Chondrocyte (in vitro differentiated cells): ENCODE data around the gene TTLL11. TPM values are rescaled to one million over a fixed set of nuclear protein-coding genes. Genes with fewer than 3 reads are reported as not detected.
"Not testable (repeated sequence)": the region's sequence is repeated elsewhere in the genome, so short reads cannot be mapped to it uniquely, and the experiment has no call there.

ENCODE experiments used
- DNase-seq: peaks from one replicate; pipeline ENCODE4 v3.0.0; 2021; ENCODE audit warnings: mixed read lengths, low spot score
- H3K27ac Mint-ChIP-seq: one replicate; pipeline ENCODE4 v1.8.0; 2021; ENCODE audit warnings: mild to moderate bottlenecking, moderate library complexity, mixed read lengths; ENCODE audit not compliant: unreplicated experiment
- H3K27me3 Mint-ChIP-seq: 2 replicates; pipeline ENCODE4 v1.8.0; 2021; ENCODE audit warnings: low read depth, mixed read lengths
- H3K36me3 Mint-ChIP-seq: 2 replicates; pipeline ENCODE4 v1.8.0; 2021; ENCODE audit warnings: low read depth, mixed read lengths
- H3K4me1 Mint-ChIP-seq: 2 replicates; pipeline ENCODE4 v1.8.0; 2021; ENCODE audit warnings: low read depth, mild to moderate bottlenecking, mixed read lengths
- H3K4me3 Mint-ChIP-seq: one replicate; pipeline ENCODE4 v1.8.0; 2021; ENCODE audit warnings: mild to moderate bottlenecking, moderate library complexity, mixed read lengths; ENCODE audit not compliant: unreplicated experiment
- H3K9me3 Mint-ChIP-seq: 2 replicates; pipeline ENCODE4 v1.8.0; 2021; ENCODE audit warnings: low read depth, mixed read lengths
- CTCF ChIP-seq: fragments of 200-600 bp; sonication (generic); IDR thresholded peaks from 2 replicates; pipeline ENCODE4 v1.5.0; 2021; ENCODE audit warnings: antibody characterized with exemption, mild to moderate bottlenecking, moderate library complexity
- total RNA-seq: library from RNA; stranded (reverse); gene quantifications from 3 replicates; pipeline ENCODE4 v1.2.1, GENCODE V29; 2021

The TTLL11 gene
- total RNA-seq, 1 donor from 2014 or later = 9.1 TPM

DNA sequence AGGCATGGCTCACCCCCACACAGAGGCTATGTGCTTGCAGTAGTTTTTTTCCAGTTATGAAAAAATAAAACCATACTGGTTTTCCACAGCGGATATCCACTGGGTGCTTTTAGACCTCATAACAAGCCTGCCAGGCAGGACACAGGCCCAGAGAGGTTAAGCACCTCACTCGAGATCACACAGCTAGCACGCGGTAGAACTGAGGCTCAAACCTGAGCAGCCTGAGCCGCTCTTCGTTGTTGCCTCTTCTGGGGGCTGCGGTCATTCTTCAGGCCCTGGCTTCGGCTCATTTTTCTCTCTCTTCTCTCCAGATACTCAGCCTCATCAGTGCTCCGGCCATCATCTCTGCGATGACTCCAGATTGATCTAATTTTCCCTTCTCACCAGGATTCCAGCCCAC lies 196.0 kb downstream of the TTLL11 start:
- H3K27me3 Mint-ChIP-seq = no peaks in the 10 kb centered on the region
- H3K4me3 Mint-ChIP-seq = no peak overlapping the region
- H3K27ac Mint-ChIP-seq = no peak overlapping the region
- TF ChIP-seq CTCF = no peak
- no peaks in the 10 kb centered on the region for H3K4me1 Mint-ChIP-seq
- no peak for DNase-seq
- H3K36me3 Mint-ChIP-seq = peaks cover 11% of the 10 kb centered on the region
- H3K9me3 Mint-ChIP-seq = peaks cover 11% of the 10 kb centered on the region

DNA sequence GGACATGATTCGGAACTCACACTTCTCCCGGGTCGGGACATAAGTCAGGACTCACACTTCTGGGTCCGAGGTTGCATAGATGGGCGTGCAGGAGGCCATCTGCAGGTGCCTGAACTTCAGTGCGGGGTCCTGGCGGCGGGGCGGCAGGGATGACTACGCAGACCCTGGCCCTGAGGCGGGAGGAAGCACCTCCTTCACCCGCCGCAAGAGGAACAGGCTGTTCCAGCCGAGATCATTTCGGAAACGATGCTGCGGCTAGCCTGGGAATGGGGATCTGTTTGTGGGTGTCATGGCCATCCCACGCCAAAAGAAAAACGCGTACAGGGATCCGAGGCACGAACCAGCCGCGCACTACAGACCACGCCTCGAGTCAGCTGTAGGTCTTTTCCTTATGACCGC lies 196.6 kb downstream of the TTLL11 start:
- H3K36me3 Mint-ChIP-seq = peaks cover 11% of the 10 kb centered on the region
- H3K9me3 Mint-ChIP-seq = peaks cover 11% of the 10 kb centered on the region
- H3K4me1 Mint-ChIP-seq = no peaks in the 10 kb centered on the region
- H3K27me3 Mint-ChIP-seq = no peaks in the 10 kb centered on the region
- no peak for TF ChIP-seq CTCF
- no peak overlapping the region for H3K27ac Mint-ChIP-seq
- no peak for DNase-seq
- no peak overlapping the region for H3K4me3 Mint-ChIP-seq

DNA sequence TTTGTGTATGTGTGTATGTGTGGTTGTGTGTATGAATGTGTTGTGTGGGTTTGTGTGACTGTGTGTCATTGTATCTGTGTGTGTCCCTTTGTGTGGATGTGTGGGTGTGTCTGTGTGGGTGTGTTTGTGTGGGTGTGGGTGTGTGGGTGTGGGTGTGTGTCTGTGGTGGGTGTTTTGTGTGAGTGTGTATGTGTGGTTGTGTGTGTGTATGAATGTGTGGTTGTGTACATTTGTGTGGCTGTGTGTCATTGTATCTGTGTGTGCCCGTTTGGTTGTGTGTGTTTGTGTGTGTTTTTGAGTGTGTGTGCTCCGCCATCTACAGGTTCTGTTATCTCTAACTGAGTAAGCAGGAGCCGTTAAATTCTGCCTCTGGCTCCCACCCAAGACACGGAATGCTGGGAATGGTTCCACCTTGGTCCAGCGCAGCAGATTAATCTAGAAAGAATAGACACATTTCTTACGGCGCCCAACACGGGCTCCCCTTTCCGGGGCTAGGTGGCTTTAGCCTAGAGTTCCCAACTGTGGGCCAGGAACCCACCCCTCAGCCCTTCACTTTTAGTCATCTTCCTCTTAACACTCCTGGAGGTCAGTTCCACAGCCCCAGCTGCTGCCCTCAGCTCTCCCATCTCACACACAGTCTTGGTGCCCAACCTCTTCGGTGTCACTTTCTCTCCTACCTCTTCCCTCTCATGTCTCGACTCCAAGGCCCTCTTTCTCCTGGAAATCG lies 197.1 kb downstream of the TTLL11 start:
- Mint-ChIP-seq H3K27ac (no peak overlapping the region), H3K36me3 (peaks cover 10% of the 10 kb centered on the region), H3K27me3 (no peaks in the 10 kb centered on the region), H3K9me3 (peaks cover 11% of the 10 kb centered on the region), H3K4me3 (no peak overlapping the region), H3K4me1 (no peaks in the 10 kb centered on the region)
- no peak for DNase-seq
- no peak for TF ChIP-seq CTCF

DNA sequence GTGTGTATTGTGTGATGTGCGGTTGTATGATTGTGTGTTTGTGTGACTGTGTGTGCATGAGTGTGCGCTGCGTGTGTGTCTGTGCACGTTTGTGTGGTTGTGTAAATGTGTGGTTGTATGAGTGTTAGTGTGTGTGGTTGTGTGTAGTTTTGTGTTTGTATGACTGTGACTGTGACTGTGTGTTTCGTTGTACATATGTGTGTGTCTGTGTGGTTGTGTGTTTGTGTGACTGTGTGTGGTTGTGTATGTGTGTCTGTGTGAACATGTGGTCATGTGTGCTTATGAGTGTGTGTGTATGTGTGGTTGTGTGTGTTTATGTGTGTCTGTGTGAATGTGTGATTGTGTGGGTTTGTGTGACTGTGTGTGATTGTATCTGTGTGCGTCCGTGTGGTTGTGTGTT lies 197.8 kb downstream of the TTLL11 start:
- no peak for TF ChIP-seq CTCF
- no peak overlapping the region for H3K27ac Mint-ChIP-seq
- DNase-seq = no peak
- H3K4me1 Mint-ChIP-seq = peaks cover under 1% of the 10 kb centered on the region
- H3K4me3 Mint-ChIP-seq = no peak overlapping the region
- peaks cover 8% of the 10 kb centered on the region for H3K9me3 Mint-ChIP-seq
- no peaks in the 10 kb centered on the region for H3K27me3 Mint-ChIP-seq
- peaks cover 7% of the 10 kb centered on the region for H3K36me3 Mint-ChIP-seq

DNA sequence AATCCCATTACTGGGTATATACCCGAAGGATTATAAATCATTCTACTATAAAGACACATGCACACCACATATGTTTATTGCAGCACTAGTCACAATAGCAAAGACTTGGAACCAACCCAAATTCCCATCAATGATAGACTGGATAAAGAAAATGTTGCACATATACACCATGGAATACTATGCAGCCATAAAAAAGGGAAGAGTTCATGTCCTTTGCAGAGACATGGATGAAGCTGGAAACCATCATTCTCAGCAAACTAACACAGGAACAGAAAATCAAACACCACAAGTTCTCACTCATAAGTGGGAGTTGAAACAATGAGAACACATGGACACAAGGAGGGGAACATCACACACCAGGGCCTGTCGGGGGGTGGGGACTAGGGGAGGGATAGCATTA lies 198.7 kb downstream of the TTLL11 start:
- H3K27ac Mint-ChIP-seq, H3K4me1 Mint-ChIP-seq, H3K4me3 Mint-ChIP-seq, H3K9me3 Mint-ChIP-seq, H3K27me3 Mint-ChIP-seq, DNase-seq, H3K36me3 Mint-ChIP-seq: not testable (repeated sequence)

- no peaks in the 10 kb centered on the region for H3K9me3 Mint-ChIP-seq
These were observed 199.3 kb downstream of the TTLL11 start for GRCh38 chr9:121893786-121894185.

More at GRCh38 chr9:121893786-121894185, 199.3 kb downstream of the TTLL11 start:
- Mint-ChIP-seq H3K27me3 (no peaks in the 10 kb centered on the region), H3K4me3 (no peak overlapping the region), H3K27ac (no peak overlapping the region), H3K36me3 (peaks cover 3% of the 10 kb centered on the region), H3K4me1 (peaks cover 11% of the 10 kb centered on the region)
- no peak for DNase-seq
- TF ChIP-seq CTCF = no peak
